ENCODE measurements around the gene SGTB. TPM values are rescaled to one million over a fixed set of nuclear protein-coding genes. Genes with fewer than 3 reads are reported as not detected.

Gene SGTB
- total RNA-seq, 4 donors from 2014 or later: 3.6 to 6.6 (median 4.3) TPM

- H3K36me3 ChIP-seq: peaks cover 0 to 20% of the 10 kb centered on the region in 2 donors
- TF ChIP-seq, protein P1, sequence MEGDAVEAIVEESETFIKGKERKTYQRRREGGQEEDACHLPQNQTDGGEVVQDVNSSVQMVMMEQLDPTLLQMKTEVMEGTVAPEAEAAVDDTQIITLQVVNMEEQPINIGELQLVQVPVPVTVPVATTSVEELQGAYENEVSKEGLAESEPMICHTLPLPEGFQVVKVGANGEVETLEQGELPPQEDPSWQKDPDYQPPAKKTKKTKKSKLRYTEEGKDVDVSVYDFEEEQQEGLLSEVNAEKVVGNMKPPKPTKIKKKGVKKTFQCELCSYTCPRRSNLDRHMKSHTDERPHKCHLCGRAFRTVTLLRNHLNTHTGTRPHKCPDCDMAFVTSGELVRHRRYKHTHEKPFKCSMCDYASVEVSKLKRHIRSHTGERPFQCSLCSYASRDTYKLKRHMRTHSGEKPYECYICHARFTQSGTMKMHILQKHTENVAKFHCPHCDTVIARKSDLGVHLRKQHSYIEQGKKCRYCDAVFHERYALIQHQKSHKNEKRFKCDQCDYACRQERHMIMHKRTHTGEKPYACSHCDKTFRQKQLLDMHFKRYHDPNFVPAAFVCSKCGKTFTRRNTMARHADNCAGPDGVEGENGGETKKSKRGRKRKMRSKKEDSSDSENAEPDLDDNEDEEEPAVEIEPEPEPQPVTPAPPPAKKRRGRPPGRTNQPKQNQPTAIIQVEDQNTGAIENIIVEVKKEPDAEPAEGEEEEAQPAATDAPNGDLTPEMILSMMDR (IDR thresholded peaks at IDR 0.05 in 4 of 5, conservative IDR thresholded peaks at IDR 0.05 in 1 of 5): no peak
- TF ChIP-seq POLR2A (IDR thresholded peaks at IDR 0.05): no peak
- peak in 1 of 2 donors; percentile 42 for ATAC-seq
- in situ Hi-C loops (cut with MboI; ENCODE audit: low sequenced_read_pairs in 4 of 4): no loop called here
- DNase-seq: no peak
- no peak overlapping the region for H3K27ac ChIP-seq
- peaks cover 0 to 5% of the 10 kb centered on the region in 2 donors for H3K4me1 ChIP-seq
- H3K9me3 ChIP-seq: no peaks in the 10 kb centered on the region
- H3K27me3 ChIP-seq: no peaks in the 10 kb centered on the region
- intact Hi-C loops (cut with DNase I; ENCODE audit: low total_unique reads): loop anchor here (10.0 kb wide), 1 partner anchor 384 kb away; the partner anchor contains the start of gene SREK1
- no peak overlapping the region for H3K4me3 ChIP-seq
Observed at GRCh38 chr5:65760504-65761275, 38.8 kb upstream of the SGTB start.

GRCh38 chr5:65758546-65759144, 36.7 kb upstream of the SGTB start:
- intact Hi-C loops (cut with DNase I; ENCODE audit: low total_unique reads): no loop called here
- Histone ChIP-seq H3K4me3 (no peak overlapping the region), H3K9me3 (no peaks in the 10 kb centered on the region), H3K27me3 (no peaks in the 10 kb centered on the region), H3K27ac (no peak overlapping the region), H3K4me1 (peaks cover 0 to 5% of the 10 kb centered on the region in 2 donors), H3K36me3 (peaks cover 0 to 20% of the 10 kb centered on the region in 2 donors)
- in situ Hi-C loops (cut with MboI; ENCODE audit: low sequenced_read_pairs in 4 of 4): no loop called here
- no peak for ATAC-seq
- TF ChIP-seq, protein P1 (IDR thresholded peaks at IDR 0.05 in 4 of 5, conservative IDR thresholded peaks at IDR 0.05 in 1 of 5): no peak
- TF ChIP-seq POLR2A (IDR thresholded peaks at IDR 0.05): no peak
- DNase-seq: no peak

DNA sequence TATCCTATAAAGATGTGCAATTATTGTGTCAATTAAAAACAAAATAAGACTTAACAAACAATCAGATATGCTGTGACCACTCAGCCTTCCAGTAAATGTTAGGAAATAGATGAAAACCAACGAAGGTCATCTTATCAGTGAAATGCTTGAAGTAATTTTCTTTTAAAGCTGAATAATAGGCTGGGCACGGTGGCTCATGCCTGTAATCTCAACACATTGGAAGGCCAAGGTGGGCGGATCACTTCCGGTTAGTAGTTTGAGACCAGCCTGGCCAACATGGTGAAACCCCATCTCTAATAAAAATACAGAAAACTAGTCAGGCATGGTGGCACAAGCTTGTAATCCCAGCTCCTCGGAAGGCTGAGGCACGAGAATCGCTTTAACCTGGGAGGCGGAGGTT, 31.3 kb upstream of the SGTB start:
- H3K36me3 ChIP-seq: no peaks in the 10 kb centered on the region
- no peak for ATAC-seq
- no peaks in the 10 kb centered on the region for H3K27me3 ChIP-seq
- H3K4me3 ChIP-seq: no peak overlapping the region
- no peak overlapping the region for H3K27ac ChIP-seq
- no peaks in the 10 kb centered on the region for H3K9me3 ChIP-seq
- DNase-seq: no peak
- H3K4me1 ChIP-seq: no peaks in the 10 kb centered on the region
- in situ Hi-C loops (cut with MboI; ENCODE audit: low sequenced_read_pairs in 4 of 4) (no loop called here), intact Hi-C loops (cut with DNase I; ENCODE audit: low total_unique reads) (no loop called here)
- no peak for TF ChIP-seq POLR2A (IDR thresholded peaks at IDR 0.05)
- TF ChIP-seq, protein P1 (IDR thresholded peaks at IDR 0.05 in 4 of 5, conservative IDR thresholded peaks at IDR 0.05 in 1 of 5): no peak

DNA sequence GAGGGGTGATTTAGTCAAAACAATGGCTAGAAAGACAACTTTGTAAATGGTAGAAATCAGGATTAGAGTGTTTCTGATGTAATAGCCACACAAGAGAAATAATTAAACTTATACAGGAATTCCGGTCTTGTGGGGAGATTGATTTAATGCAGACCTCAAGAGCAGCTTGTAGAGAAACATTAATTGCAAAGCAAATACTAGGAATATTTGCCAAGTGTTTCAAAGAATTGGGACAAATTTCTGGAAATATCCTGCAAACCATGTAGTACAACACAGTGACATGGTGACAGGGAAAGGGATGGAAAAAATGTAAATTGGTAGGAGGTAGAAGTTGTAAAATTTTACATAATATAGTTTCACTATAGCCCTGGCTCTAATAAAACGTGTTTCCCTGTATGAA, 29.0 kb upstream of the SGTB start:
- H3K36me3 ChIP-seq: no peaks in the 10 kb centered on the region
- H3K27ac ChIP-seq: no peak overlapping the region
- intact Hi-C loops (cut with DNase I; ENCODE audit: low total_unique reads) (no loop called here), in situ Hi-C loops (cut with MboI; ENCODE audit: low sequenced_read_pairs in 4 of 4) (no loop called here)
- no peak for DNase-seq
- no peak for ATAC-seq
- no peaks in the 10 kb centered on the region for H3K4me1 ChIP-seq
- no peaks in the 10 kb centered on the region for H3K27me3 ChIP-seq
- H3K9me3 ChIP-seq: no peaks in the 10 kb centered on the region
- H3K4me3 ChIP-seq: no peak overlapping the region
- TF ChIP-seq, protein P1 (IDR thresholded peaks at IDR 0.05 in 4 of 5, conservative IDR thresholded peaks at IDR 0.05 in 1 of 5): no peak
- TF ChIP-seq POLR2A (IDR thresholded peaks at IDR 0.05): no peak
